Neural progenitor cell (in vitro differentiated cells): Measurements from ENCODE around the gene SNRPF. TPM values are rescaled to one million over a fixed set of nuclear protein-coding genes. Genes with fewer than 3 reads are reported as not detected.

Experiments used
- DNase-seq: peaks from one replicate; pipeline ENCODE4 v3.0.0-alpha.2; 2016; ENCODE audit warnings: low spot score
- H2AFZ ChIP-seq: fragments of 200-600 bp; sonication (generic); replicated peaks from 2 replicates; pipeline ENCODE4 v1.6.1; 2016; ENCODE audit warnings: antibody characterized with exemption
- H3F3A ChIP-seq: fragments of 200-600 bp; sonication (generic); 2 replicates; pipeline ENCODE4 v1.6.1; 2016; ENCODE audit warnings: antibody characterized with exemption, low read depth
- H3K27ac ChIP-seq: fragments of 200-600 bp; sonication (generic); 2 replicates; pipeline ENCODE4 v1.5.1; 2016; ENCODE audit warnings: mild to moderate bottlenecking
- H3K27me3 ChIP-seq: fragments of 200-600 bp; sonication (generic); 2 replicates; pipeline ENCODE4 v1.6.1; 2016; ENCODE audit warnings: mild to moderate bottlenecking, moderate library complexity
- H3K36me3 ChIP-seq: fragments of 200-600 bp; sonication (generic); 2 replicates; pipeline ENCODE4 v1.5.1; 2016
- H3K4me1 ChIP-seq: fragments of 200-600 bp; sonication (generic); 2 replicates; pipeline ENCODE4 v1.6.1; 2016; ENCODE audit warnings: mixed run types
- H3K4me2 ChIP-seq: fragments of 200-600 bp; sonication (generic); 2 replicates; pipeline ENCODE4 v1.6.1; 2016
- H3K4me3 ChIP-seq: fragments of 200-600 bp; sonication (generic); 2 replicates; pipeline ENCODE4 v1.5.1; 2016
- H3K79me2 ChIP-seq: fragments of 200-600 bp; sonication (generic); 2 replicates; pipeline ENCODE4 v1.6.1; 2016; ENCODE audit warnings: low read depth
- H3K9ac ChIP-seq: fragments of 200-600 bp; sonication (generic); 2 replicates; pipeline ENCODE4 v1.6.1; 2016
- H3K9me3 ChIP-seq: fragments of 200-600 bp; sonication (generic); 2 replicates; pipeline ENCODE4 v1.5.1; 2016; ENCODE audit warnings: low read depth
- H4K20me1 ChIP-seq: fragments of 200-600 bp; sonication (generic); 2 replicates; pipeline ENCODE4 v1.6.1; 2016; ENCODE audit warnings: low read depth
- H3K27ac Mint-ChIP-seq: 3 replicates; pipeline ENCODE4 v1.8.0; 2021; ENCODE audit warnings: mixed read lengths
- H3K27me3 Mint-ChIP-seq: 2 replicates; pipeline ENCODE4 v1.8.0; 2022; ENCODE audit warnings: low read depth, mild to moderate bottlenecking, inconsistent platforms, moderate library complexity, mixed read lengths; ENCODE audit not compliant: insufficient read depth
- H3K36me3 Mint-ChIP-seq: 3 replicates; pipeline ENCODE4 v1.8.0; 2021; ENCODE audit warnings: mixed read lengths
- H3K4me1 Mint-ChIP-seq: 3 replicates; pipeline ENCODE4 v1.8.0; 2021; ENCODE audit warnings: mixed read lengths
- H3K4me3 Mint-ChIP-seq: 3 replicates; pipeline ENCODE4 v1.8.0; 2021; ENCODE audit warnings: mild to moderate bottlenecking, moderate library complexity, mixed read lengths
- H3K9me3 Mint-ChIP-seq: 3 replicates; pipeline ENCODE4 v1.8.0; 2020; ENCODE audit warnings: mixed read lengths
- CTCF ChIP-seq: fragments of 200-600 bp; sonication (generic); IDR thresholded peaks from 2 replicates; pipeline ENCODE4 v1.5.1; 2017; ENCODE audit warnings: antibody characterized with exemption, mild to moderate bottlenecking
- EZH2 ChIP-seq: fragments of 200-600 bp; sonication (generic); IDR thresholded peaks from 2 replicates; pipeline ENCODE4 v1.6.1; 2017; ENCODE audit warnings: antibody characterized with exemption, mild to moderate bottlenecking, moderate library complexity
- EZH2phosphoT487 ChIP-seq: fragments of 200-600 bp; sonication (generic); IDR thresholded peaks from 2 replicates; pipeline ENCODE4 v1.6.1; 2017; ENCODE audit warnings: antibody characterized with exemption
- total RNA-seq: library from RNA; depleted of rRNA; stranded (reverse); fragments of >200 nt; gene quantifications from 2 replicates; pipeline ENCODE4 v1.2.3, GENCODE V29; 2015; ENCODE audit warnings: low replicate concordance

The SNRPF gene
- total RNA-seq, 1 donor from 2014 or later, result 49.7 TPM

- Mint-ChIP-seq H3K27me3 (no peaks in the 10 kb centered on the region), H3K4me1 (no peaks in the 10 kb centered on the region), H3K27ac (no peak overlapping the region), H3K4me3 (no peak overlapping the region), H3K36me3 (no peaks in the 10 kb centered on the region), H3K9me3 (peaks cover 2% of the 10 kb centered on the region)
- TF ChIP-seq CTCF (no peak), EZH2phosphoT487 (no peak), EZH2 (no peak)
- H3K4me2 ChIP-seq, result no peak overlapping the region
- no peaks in the 10 kb centered on the region for H3F3A ChIP-seq
- H2AFZ ChIP-seq, result no peak overlapping the region
- DNase-seq, result no peak
- no peak overlapping the region for H3K9ac ChIP-seq
- H4K20me1 ChIP-seq, result no peaks in the 10 kb centered on the region
- H3K9me3 ChIP-seq, result no peaks in the 10 kb centered on the region
- no peak overlapping the region for H3K4me3 ChIP-seq
- no peaks in the 10 kb centered on the region for H3K36me3 ChIP-seq
- no peaks in the 10 kb centered on the region for H3K27me3 ChIP-seq
- H3K27ac ChIP-seq, result no peak overlapping the region
- no peaks in the 10 kb centered on the region for H3K4me1 ChIP-seq
- H3K79me2 ChIP-seq, result no peaks in the 10 kb centered on the region
These were observed 38.1 kb downstream of the SNRPF start for GRCh38 chr12:95896846-95897245.

GRCh38 chr12:95898081-95898480, 39.3 kb downstream of the SNRPF start:
- Histone ChIP-seq H3K4me2 (no peak overlapping the region), H3K27me3 (no peaks in the 10 kb centered on the region), H3K9me3 (peaks cover 5% of the 10 kb centered on the region), H3K36me3 (no peaks in the 10 kb centered on the region), H3K9ac (no peak overlapping the region), H3K79me2 (no peaks in the 10 kb centered on the region), H3K4me3 (no peak overlapping the region), H2AFZ (peak overlapping the region; percentile 86), H3K4me1 (no peaks in the 10 kb centered on the region), H3F3A (no peaks in the 10 kb centered on the region), H3K27ac (no peak overlapping the region), H4K20me1 (no peaks in the 10 kb centered on the region)
- no peak overlapping the region for H3K27ac Mint-ChIP-seq
- no peak for TF ChIP-seq EZH2phosphoT487
- no peak for TF ChIP-seq CTCF
- H3K4me3 Mint-ChIP-seq, result no peak overlapping the region
- DNase-seq, result no peak
- no peaks in the 10 kb centered on the region for H3K27me3 Mint-ChIP-seq
- peaks cover 4% of the 10 kb centered on the region for H3K9me3 Mint-ChIP-seq
- H3K4me1 Mint-ChIP-seq, result no peaks in the 10 kb centered on the region
- H3K36me3 Mint-ChIP-seq, result no peaks in the 10 kb centered on the region

GRCh38 chr12:95908573-95908972, 49.8 kb downstream of the SNRPF start:
- no peak overlapping the region for H3K4me2 ChIP-seq
- TF ChIP-seq CTCF, result no peak
- TF ChIP-seq EZH2, result no peak
- TF ChIP-seq EZH2phosphoT487, result no peak
- no peaks in the 10 kb centered on the region for H3F3A ChIP-seq
- no peaks in the 10 kb centered on the region for H3K27me3 ChIP-seq
- no peak overlapping the region for H3K4me3 ChIP-seq
- H3K9me3 Mint-ChIP-seq, result peaks cover 24% of the 10 kb centered on the region
- H3K9me3 ChIP-seq, result peaks cover 5% of the 10 kb centered on the region
- H3K4me3 Mint-ChIP-seq, result no peak overlapping the region
- no peak overlapping the region for H3K27ac Mint-ChIP-seq
- H3K79me2 ChIP-seq, result no peaks in the 10 kb centered on the region
- no peak overlapping the region for H3K9ac ChIP-seq
- no peak for DNase-seq
- peaks cover 6% of the 10 kb centered on the region for H3K4me1 ChIP-seq
- no peaks in the 10 kb centered on the region for H3K36me3 ChIP-seq
- H3K27me3 Mint-ChIP-seq, result peaks cover 6% of the 10 kb centered on the region
- peaks cover 2% of the 10 kb centered on the region for H3K4me1 Mint-ChIP-seq
- no peaks in the 10 kb centered on the region for H4K20me1 ChIP-seq
- H3K27ac ChIP-seq, result no peak overlapping the region
- H2AFZ ChIP-seq, result no peak overlapping the region
- H3K36me3 Mint-ChIP-seq, result no peaks in the 10 kb centered on the region
